Epithelial cell of esophagus (primary cell): Measurements from ENCODE around the gene WSCD2.

Source experiments
- DNase-seq: peaks from one replicate; pipeline ENCODE4 v3.0.0; 2010; ENCODE audit warnings: low read depth
- H3K4me3 ChIP-seq: 2 replicates; pipeline ENCODE4 v1.5.1; 2011; ENCODE audit warnings: mild to moderate bottlenecking, low read length, control low read depth
- CTCF ChIP-seq: IDR thresholded peaks from 2 replicates; pipeline ENCODE4 v1.5.1; 2011; ENCODE audit warnings: low read depth, mild to moderate bottlenecking, low read length, control low read depth, inconsistent platforms; ENCODE audit not compliant: insufficient read depth; ENCODE audit errors: missing control alignments

WSCD2 gene

GRCh38 chr12:108119974-108120862 lies 8.9 kb upstream of the WSCD2 start:
- DNase-seq = no peak
- no peak overlapping the region for H3K4me3 ChIP-seq
- TF ChIP-seq CTCF = no peak

GRCh38 chr12:108120863-108121165 lies 8.3 kb upstream of the WSCD2 start:
- no peak for TF ChIP-seq CTCF
- no peak overlapping the region for H3K4me3 ChIP-seq
- no peak for DNase-seq

GRCh38 chr12:108121320-108121719 lies 7.8 kb upstream of the WSCD2 start:
- TF ChIP-seq CTCF = no peak
- no peak for DNase-seq
- H3K4me3 ChIP-seq = no peak overlapping the region

- no peak for TF ChIP-seq CTCF
- DNase-seq = no peak
Measured at GRCh38 chr12:108121728-108122471, 7.2 kb upstream of the WSCD2 start.

GRCh38 chr12:108122644-108123043 lies 6.4 kb upstream of the WSCD2 start:
- no peak overlapping the region for H3K4me3 ChIP-seq
- TF ChIP-seq CTCF = no peak
- no peak for DNase-seq

More at GRCh38 chr12:108121728-108122471, 7.2 kb upstream of the WSCD2 start:
- H3K4me3 ChIP-seq = no peak overlapping the region

- no peak for DNase-seq
- H3K4me3 ChIP-seq = no peak overlapping the region
- TF ChIP-seq CTCF = no peak
Measured at GRCh38 chr12:108123402-108123801, 5.7 kb upstream of the WSCD2 start.
